GM23338 (cell line): ENCODE measurements around the gene COL16A1. TPM values are rescaled to one million over a fixed set of nuclear protein-coding genes. Genes with fewer than 3 reads are reported as not detected.

ENCODE experiments used
- ATAC-seq: fragments of 200-7000 bp; cut with Tn5 transposase; 3 replicates; pipeline ENCODE4 v1.9.1; 2020
- DNase-seq: peaks from one replicate; pipeline ENCODE4 v3.0.0-alpha.2; 2015; ENCODE audit warnings: low spot score
- H2AFZ ChIP-seq: fragments of 200-600 bp; sonication (generic); 2 replicates; pipeline ENCODE4 v1.8.0; 2016; ENCODE audit warnings: antibody characterized with exemption, mild to moderate bottlenecking, moderate library complexity
- H3F3A ChIP-seq: fragments of 200-600 bp; sonication (generic); replicated peaks from 2 replicates; pipeline ENCODE4 v1.8.0; 2017; ENCODE audit warnings: antibody characterized with exemption, mixed run types, low read depth
- H3K27ac ChIP-seq: fragments of 200-600 bp; sonication (generic); 2 replicates; pipeline ENCODE4 v1.6.1; 2016; ENCODE audit warnings: low read depth
- H3K27me3 ChIP-seq: fragments of 200-600 bp; sonication (generic); 2 replicates; pipeline ENCODE4 v1.8.0; 2016; ENCODE audit warnings: mild to moderate bottlenecking, mixed run types, moderate library complexity; ENCODE audit not compliant: insufficient read depth
- H3K36me3 ChIP-seq: fragments of 200-600 bp; sonication (generic); 2 replicates; pipeline ENCODE4 v1.8.0; 2016; ENCODE audit warnings: mild to moderate bottlenecking; ENCODE audit not compliant: insufficient read depth
- H3K4me1 ChIP-seq: fragments of 200-600 bp; sonication (generic); 2 replicates; pipeline ENCODE4 v1.8.0; 2016; ENCODE audit warnings: mild to moderate bottlenecking, moderate library complexity; ENCODE audit not compliant: insufficient read depth
- H3K4me2 ChIP-seq: fragments of 200-600 bp; sonication (generic); 2 replicates; pipeline ENCODE4 v1.7.1; 2017; ENCODE audit warnings: mixed run types
- H3K4me3 ChIP-seq: fragments of 200-600 bp; sonication (generic); 2 replicates; pipeline ENCODE4 v1.6.1; 2016; ENCODE audit warnings: mixed run types
- H3K79me2 ChIP-seq: fragments of 200-600 bp; sonication (generic); replicated peaks from 2 replicates; pipeline ENCODE4 v1.8.0; 2017; ENCODE audit warnings: mild to moderate bottlenecking; ENCODE audit not compliant: insufficient read depth
- H3K9me2 ChIP-seq: fragments of 200-600 bp; sonication (generic); 2 replicates; pipeline ENCODE4 v1.8.0; 2017; ENCODE audit not compliant: insufficient read depth
- H4K20me1 ChIP-seq: fragments of 200-600 bp; sonication (generic); replicated peaks from 2 replicates; pipeline ENCODE4 v1.8.0; 2017; ENCODE audit warnings: mild to moderate bottlenecking; ENCODE audit not compliant: insufficient read depth
- H3K27ac Mint-ChIP-seq: 2 replicates; pipeline ENCODE4 v1.8.0; 2020; ENCODE audit warnings: inconsistent platforms, mild to moderate bottlenecking, moderate library complexity, mixed read lengths
- H3K27me3 Mint-ChIP-seq: 3 replicates; pipeline ENCODE4 v1.8.0; 2022; ENCODE audit warnings: low read depth, mild to moderate bottlenecking, moderate library complexity, mixed read lengths, inconsistent platforms; ENCODE audit not compliant: insufficient read depth, poor library complexity
- H3K36me3 Mint-ChIP-seq: 3 replicates; pipeline ENCODE4 v1.8.0; 2021; ENCODE audit warnings: low read depth, mild to moderate bottlenecking, inconsistent platforms, moderate library complexity, mixed read lengths
- H3K4me1 Mint-ChIP-seq: 3 replicates; pipeline ENCODE4 v1.8.0; 2020; ENCODE audit warnings: mild to moderate bottlenecking, inconsistent platforms, mixed read lengths
- H3K4me3 Mint-ChIP-seq: 3 replicates; pipeline ENCODE4 v1.8.0; 2021; ENCODE audit warnings: moderate library complexity, mild to moderate bottlenecking, inconsistent platforms, mixed read lengths
- H3K9me3 Mint-ChIP-seq: 3 replicates; pipeline ENCODE4 v1.8.0; 2020; ENCODE audit warnings: moderate library complexity, mild to moderate bottlenecking, inconsistent platforms, mixed read lengths
- CREB1 ChIP-seq: fragments of 250-450 bp; sonication (Bioruptor Pico); IDR thresholded peaks from 2 replicates; pipeline ENCODE4 v1.5.0; 2020; ENCODE audit warnings: low read depth, mild to moderate bottlenecking, moderate library complexity
- EZH2 ChIP-seq: fragments of 200-600 bp; sonication (generic); IDR thresholded peaks from one replicate; pipeline ENCODE4 v1.8.0; 2017; ENCODE audit warnings: antibody characterized with exemption, mild to moderate bottlenecking, low read depth; ENCODE audit not compliant: unreplicated experiment
- EZH2phosphoT487 ChIP-seq: fragments of 200-600 bp; sonication (generic); IDR thresholded peaks from one replicate; pipeline ENCODE4 v1.8.1; 2018; ENCODE audit warnings: antibody characterized with exemption; ENCODE audit not compliant: unreplicated experiment
- JUNB ChIP-seq: IDR thresholded peaks from one replicate; pipeline ENCODE4 v1.6.1; 2016; ENCODE audit warnings: antibody characterized with exemption; ENCODE audit not compliant: unreplicated experiment
- NANOG ChIP-seq: IDR thresholded peaks from 2 replicates; pipeline ENCODE4 v1.6.1; 2016; ENCODE audit warnings: antibody characterized with exemption, borderline replicate concordance
- POLR2AphosphoS5 ChIP-seq: IDR thresholded peaks from 2 replicates; pipeline ENCODE4 v1.6.1; 2016; ENCODE audit warnings: antibody characterized with exemption, low read depth
- STAT1 ChIP-seq: IDR thresholded peaks from one replicate; pipeline ENCODE4 v1.6.1; 2016; ENCODE audit warnings: antibody characterized with exemption; ENCODE audit not compliant: unreplicated experiment
- ZNF114 ChIP-seq: fragments of 250-450 bp; sonication (Bioruptor Pico); IDR thresholded peaks from 2 replicates; pipeline ENCODE4 v1.5.0; 2020; ENCODE audit warnings: mild to moderate bottlenecking, moderate library complexity
- ZNF331 ChIP-seq: fragments of 250-450 bp; sonication (Bioruptor Pico); IDR thresholded peaks from 2 replicates; pipeline ENCODE4 v1.5.0; 2020; ENCODE audit warnings: low read depth, mild to moderate bottlenecking, moderate library complexity
- polyA plus RNA-seq: library from polyadenylated mRNA; unstranded; fragments of >200 nt; fragmentation: Nextera tagmentation; extraction: Ambion mirVana; gene quantifications from 2 replicates; pipeline ENCODE4 v1.2.1, GENCODE V29; 2016
- total RNA-seq: library from RNA; depleted of rRNA; stranded (reverse); fragments of >200 nt; shearing (Covaris generic); gene quantifications from 2 replicates; pipeline ENCODE4 v1.2.3, GENCODE V29; 2014
- TF ChIP-seq, protein P1 (sequence below): IDR thresholded peaks from 2 replicates; pipeline ENCODE4 v1.6.1; 2016; ENCODE audit warnings: antibody characterized with exemption
- TF ChIP-seq, protein P2 (sequence below), 2 experiments: fragments of 200-600 bp in 1 of 2; sonication (generic) in 1 of 2; conservative IDR thresholded peaks; 2 replicates each; pipeline versions ENCODE4 v1.5.1 to v1.6.1; 2016 to 2017; ENCODE audit warnings: antibody characterized with exemption in 2 of 2, low read depth in 2 of 2, mild to moderate bottlenecking in 2 of 2, moderate library complexity in 1 of 2
- TF ChIP-seq, protein P3 (sequence below): IDR thresholded peaks from one replicate; pipeline ENCODE4 v1.6.1; 2018; ENCODE audit warnings: antibody characterized with exemption; ENCODE audit not compliant: unreplicated experiment

Gene COL16A1
- total and polyA plus RNA-seq, 2 experiments from 2014 or later: 4.2 to 13.2 TPM

DNA sequence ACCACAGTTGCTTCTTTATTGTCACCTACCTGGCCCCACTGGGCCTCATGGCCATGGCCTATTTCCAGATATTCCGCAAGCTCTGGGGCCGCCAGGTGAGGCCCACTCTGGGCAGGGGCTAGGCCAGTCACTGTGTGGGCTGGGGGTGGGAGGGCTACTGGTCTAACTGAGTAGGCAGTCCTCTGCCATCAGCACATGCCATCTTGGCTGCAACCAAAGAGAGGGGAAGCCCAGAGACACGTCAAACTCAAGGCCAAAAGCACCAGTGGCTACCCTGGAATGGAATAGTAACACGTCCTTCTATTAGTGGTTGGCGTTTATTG is 82.4 kb downstream of the COL16A1 start:
- Histone ChIP-seq H3K9me2 (no peaks in the 10 kb centered on the region), H3K4me3 (no peak overlapping the region), H3K36me3 (no peaks in the 10 kb centered on the region), H4K20me1 (no peaks in the 10 kb centered on the region), H3K4me2 (no peak overlapping the region), H3K4me1 (no peaks in the 10 kb centered on the region), H2AFZ (no peak overlapping the region), H3K79me2 (no peaks in the 10 kb centered on the region), H3F3A (no peaks in the 10 kb centered on the region), H3K27me3 (peaks cover 16% of the 10 kb centered on the region), H3K27ac (no peak overlapping the region)
- H3K4me3 Mint-ChIP-seq: no peak overlapping the region
- DNase-seq (no peak), ATAC-seq (no peak)
- no peak overlapping the region for H3K27ac Mint-ChIP-seq
- H3K27me3 Mint-ChIP-seq: peaks cover 16% of the 10 kb centered on the region
- H3K36me3 Mint-ChIP-seq: no peaks in the 10 kb centered on the region
- peaks cover 5% of the 10 kb centered on the region; the same call in 2 of the 3 replicates for H3K4me1 Mint-ChIP-seq
- no peaks in the 10 kb centered on the region for H3K9me3 Mint-ChIP-seq
- TF ChIP-seq ZNF331 (CRISPR knock-in tag): no peak
- TF ChIP-seq NANOG: no peak
- TF ChIP-seq EZH2phosphoT487: no peak
- TF ChIP-seq ZNF114: no peak
- TF ChIP-seq POLR2AphosphoS5: no peak
- TF ChIP-seq JUNB: no peak
- TF ChIP-seq, protein P1, sequence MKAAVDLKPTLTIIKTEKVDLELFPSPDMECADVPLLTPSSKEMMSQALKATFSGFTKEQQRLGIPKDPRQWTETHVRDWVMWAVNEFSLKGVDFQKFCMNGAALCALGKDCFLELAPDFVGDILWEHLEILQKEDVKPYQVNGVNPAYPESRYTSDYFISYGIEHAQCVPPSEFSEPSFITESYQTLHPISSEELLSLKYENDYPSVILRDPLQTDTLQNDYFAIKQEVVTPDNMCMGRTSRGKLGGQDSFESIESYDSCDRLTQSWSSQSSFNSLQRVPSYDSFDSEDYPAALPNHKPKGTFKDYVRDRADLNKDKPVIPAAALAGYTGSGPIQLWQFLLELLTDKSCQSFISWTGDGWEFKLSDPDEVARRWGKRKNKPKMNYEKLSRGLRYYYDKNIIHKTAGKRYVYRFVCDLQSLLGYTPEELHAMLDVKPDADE: no peak
- no peak for TF ChIP-seq CREB1 (CRISPR knock-in tag)
- TF ChIP-seq EZH2: no peak
- TF ChIP-seq, protein P2, sequence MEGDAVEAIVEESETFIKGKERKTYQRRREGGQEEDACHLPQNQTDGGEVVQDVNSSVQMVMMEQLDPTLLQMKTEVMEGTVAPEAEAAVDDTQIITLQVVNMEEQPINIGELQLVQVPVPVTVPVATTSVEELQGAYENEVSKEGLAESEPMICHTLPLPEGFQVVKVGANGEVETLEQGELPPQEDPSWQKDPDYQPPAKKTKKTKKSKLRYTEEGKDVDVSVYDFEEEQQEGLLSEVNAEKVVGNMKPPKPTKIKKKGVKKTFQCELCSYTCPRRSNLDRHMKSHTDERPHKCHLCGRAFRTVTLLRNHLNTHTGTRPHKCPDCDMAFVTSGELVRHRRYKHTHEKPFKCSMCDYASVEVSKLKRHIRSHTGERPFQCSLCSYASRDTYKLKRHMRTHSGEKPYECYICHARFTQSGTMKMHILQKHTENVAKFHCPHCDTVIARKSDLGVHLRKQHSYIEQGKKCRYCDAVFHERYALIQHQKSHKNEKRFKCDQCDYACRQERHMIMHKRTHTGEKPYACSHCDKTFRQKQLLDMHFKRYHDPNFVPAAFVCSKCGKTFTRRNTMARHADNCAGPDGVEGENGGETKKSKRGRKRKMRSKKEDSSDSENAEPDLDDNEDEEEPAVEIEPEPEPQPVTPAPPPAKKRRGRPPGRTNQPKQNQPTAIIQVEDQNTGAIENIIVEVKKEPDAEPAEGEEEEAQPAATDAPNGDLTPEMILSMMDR (conservative IDR thresholded peaks at IDR 0.05; ENCODE audit: low read depth in 2 of 2): no peak
- no peak for TF ChIP-seq STAT1
- TF ChIP-seq, protein P3, sequence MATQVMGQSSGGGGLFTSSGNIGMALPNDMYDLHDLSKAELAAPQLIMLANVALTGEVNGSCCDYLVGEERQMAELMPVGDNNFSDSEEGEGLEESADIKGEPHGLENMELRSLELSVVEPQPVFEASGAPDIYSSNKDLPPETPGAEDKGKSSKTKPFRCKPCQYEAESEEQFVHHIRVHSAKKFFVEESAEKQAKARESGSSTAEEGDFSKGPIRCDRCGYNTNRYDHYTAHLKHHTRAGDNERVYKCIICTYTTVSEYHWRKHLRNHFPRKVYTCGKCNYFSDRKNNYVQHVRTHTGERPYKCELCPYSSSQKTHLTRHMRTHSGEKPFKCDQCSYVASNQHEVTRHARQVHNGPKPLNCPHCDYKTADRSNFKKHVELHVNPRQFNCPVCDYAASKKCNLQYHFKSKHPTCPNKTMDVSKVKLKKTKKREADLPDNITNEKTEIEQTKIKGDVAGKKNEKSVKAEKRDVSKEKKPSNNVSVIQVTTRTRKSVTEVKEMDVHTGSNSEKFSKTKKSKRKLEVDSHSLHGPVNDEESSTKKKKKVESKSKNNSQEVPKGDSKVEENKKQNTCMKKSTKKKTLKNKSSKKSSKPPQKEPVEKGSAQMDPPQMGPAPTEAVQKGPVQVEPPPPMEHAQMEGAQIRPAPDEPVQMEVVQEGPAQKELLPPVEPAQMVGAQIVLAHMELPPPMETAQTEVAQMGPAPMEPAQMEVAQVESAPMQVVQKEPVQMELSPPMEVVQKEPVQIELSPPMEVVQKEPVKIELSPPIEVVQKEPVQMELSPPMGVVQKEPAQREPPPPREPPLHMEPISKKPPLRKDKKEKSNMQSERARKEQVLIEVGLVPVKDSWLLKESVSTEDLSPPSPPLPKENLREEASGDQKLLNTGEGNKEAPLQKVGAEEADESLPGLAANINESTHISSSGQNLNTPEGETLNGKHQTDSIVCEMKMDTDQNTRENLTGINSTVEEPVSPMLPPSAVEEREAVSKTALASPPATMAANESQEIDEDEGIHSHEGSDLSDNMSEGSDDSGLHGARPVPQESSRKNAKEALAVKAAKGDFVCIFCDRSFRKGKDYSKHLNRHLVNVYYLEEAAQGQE: no peak
